Daoy (cell line): ENCODE data around the gene BCL2A1. TPM values are rescaled to one million over a fixed set of nuclear protein-coding genes. Genes with fewer than 3 reads are reported as not detected.
"Not testable (repeated sequence)": the region's sequence is repeated elsewhere in the genome, so short reads cannot be mapped to it uniquely, and the experiment has no call there.

ENCODE experiments used
- DNase-seq: peaks from one replicate; pipeline ENCODE4 v3.0.0-alpha.2; 2015; ENCODE audit warnings: low read depth
- total RNA-seq: library from RNA; depleted of rRNA; stranded (reverse); fragments of >200 nt; shearing (Covaris generic); gene quantifications from 2 replicates; pipeline ENCODE4 v1.2.3, GENCODE V29; 2014

Gene BCL2A1
- total RNA-seq, 1 experiment from 2014 or later: 10.1 TPM

GRCh38 chr15:79989183-79989582, 18.2 kb upstream of the BCL2A1 start:
- no peak for DNase-seq

DNA sequence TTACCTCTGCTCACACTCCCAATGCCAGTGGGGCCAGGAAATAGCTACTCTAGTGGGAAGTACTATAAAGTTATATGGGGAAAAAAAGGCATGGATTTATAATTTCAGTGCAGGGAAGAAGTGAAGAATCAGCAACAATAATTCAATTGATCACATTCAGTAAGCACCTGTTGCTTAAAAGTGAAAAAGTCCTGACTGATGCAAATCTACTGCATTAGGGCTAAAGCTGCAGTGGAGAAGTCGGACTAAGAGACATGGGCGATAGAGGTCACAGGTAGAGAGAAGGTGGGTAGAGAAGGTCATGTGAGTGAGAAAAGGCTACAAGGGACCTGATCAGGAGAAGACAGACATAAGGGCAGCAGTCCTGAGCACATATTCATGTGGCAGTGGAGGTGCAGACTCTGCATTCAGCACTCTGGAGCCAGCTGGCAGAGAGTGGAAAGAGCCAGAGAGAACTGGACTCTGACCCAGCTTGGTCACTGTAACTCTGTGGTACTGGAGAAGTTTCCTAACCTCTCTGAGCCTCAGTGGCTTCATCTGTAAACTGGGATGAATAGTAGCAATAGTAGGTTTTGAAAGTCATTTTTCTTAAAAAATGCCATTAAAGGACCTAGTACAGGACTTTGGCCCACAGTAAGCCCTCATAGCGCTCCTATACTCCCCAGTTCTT, 17.6 kb upstream of the BCL2A1 start:
- DNase-seq: no peak

GRCh38 chr15:79987969-79988368, 17.0 kb upstream of the BCL2A1 start:
- DNase-seq: no peak

- DNase-seq: no peak
Observed at GRCh38 chr15:79987569-79987955, 16.6 kb upstream of the BCL2A1 start.

DNA sequence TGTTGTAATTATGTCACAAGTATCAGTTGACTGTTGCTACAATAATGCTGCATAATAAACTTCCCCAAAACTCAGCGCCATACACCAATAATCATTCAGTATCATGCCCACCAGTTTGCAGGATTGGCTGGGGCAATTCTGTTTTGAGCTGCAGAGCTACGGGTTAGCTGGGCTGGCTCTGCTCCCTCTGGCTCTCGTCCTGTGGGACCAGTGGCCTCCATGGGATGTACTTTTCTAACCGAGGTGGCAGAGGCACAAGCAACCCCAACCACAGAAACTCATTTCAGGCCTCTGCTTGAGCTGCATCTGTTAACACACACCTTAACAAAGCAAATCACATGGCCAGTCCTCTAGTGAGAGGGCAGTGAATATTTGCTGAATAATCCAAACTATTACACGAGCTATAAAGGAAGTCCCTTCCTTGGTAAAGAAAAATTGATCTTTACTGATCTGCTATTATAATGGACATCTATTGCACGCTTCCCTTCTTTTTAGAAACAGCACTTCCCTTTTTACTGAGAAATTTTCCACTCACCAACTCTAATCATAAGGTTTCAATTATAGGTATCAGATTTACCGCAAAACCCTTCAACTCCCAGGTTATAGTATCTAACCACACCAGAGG, 10.9 kb upstream of the BCL2A1 start:
- no peak for DNase-seq

- DNase-seq: no peak
Observed at GRCh38 chr15:79978655-79979514, 7.9 kb upstream of the BCL2A1 start.

DNA sequence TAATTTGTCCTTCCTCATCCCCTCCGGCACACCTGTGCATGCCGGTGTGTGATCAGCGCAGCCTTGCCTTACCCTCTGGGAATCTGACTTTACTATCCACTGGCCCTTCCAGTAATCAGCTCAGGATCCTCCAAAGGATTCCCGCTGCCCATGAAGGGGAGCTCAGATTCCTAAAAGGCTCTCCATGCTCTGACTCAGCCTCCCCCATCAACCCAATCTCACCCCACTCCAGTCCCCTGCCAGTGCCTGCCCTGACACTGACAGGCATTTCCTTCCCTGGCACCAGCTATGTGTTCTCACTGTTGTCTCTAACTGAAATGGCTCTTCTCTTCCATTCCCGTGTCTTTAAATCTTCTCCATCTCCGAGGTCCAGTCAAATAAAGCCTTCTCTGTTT, 7.3 kb upstream of the BCL2A1 start:
- DNase-seq: no peak

DNA sequence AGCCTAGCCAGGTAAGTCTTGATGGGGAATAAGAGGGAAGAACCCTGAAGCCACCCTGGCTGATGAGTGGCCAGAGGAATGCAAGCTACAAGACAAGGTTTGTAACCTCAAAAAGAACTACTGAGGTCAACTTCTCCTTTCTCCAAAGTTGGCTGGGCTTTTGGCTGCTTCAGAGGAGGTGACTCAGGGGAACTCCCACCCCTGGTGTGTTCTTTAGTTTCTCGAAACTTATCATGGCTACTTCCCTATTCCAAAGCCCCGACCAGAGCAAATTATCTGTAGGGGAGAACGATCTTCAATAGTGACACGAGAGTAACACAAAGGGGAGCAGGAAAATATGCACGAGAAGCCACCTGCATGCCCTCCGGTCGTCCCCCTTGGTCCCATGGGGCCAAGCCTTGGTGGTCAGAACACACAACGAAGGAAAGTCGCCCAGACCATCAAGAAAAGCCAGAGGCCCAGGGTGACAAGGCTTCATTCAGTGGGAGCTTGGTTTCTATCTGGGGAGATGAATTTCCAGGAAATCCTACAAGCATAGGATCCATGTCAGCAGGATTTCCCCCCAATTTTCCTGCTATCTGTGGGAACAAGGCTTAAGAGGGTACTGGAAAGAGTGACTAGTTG, 6.5 kb upstream of the BCL2A1 start:
- no peak for DNase-seq

DNA sequence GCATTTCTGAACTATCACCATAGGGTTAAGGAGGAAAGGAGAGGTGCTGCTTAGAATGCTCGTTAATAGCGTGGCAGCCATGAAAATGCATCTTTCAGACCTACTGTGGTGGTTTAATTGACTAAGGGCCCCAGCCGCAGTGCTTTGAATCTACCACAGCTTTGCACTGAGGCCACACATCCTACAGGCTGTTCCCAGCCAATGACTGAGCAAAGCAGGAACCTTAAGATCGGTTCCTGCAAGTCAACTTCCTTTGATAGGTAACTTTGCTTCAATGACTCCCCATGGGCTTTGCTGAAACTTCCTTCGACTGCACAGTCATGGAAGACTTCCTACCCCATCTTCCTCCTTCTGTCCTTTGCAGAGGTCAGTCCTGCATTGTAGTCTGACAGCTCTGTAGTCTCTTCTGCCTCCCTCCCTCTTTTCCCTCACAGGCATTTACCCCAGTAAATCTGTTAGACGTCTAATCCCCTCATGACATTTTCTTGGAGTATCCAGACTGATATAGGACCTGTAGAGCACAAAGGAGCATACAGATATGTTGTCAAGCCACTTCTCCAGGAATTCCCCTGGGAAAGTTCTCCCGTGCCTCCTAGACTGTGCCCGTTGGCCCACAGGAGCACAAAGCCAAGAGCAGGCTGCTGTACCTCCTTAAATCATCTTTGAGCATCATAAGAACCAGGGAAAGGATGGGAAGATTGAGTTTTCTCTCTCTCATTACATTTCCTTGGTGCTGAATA, 2.6 kb upstream of the BCL2A1 start:
- no peak for DNase-seq

DNA sequence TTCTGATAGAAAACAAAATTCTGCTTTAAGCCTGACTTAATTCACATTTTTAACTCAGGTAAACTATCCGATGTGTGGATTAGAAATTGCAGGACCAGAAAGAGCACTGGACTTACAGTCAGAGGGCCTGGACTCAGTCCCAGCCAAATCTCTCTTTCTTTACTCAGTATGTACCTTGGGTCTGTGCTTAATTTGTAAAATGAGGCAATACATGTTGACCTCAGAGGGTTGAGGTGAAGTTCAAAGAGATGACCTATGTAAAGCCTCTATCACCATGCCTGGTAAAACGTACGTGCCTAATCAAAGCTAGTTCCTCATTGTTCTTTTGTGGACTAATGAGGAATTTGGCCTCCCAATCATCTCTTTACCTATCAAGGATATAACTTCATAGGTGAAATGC, 1.9 kb upstream of the BCL2A1 start:
- DNase-seq: no peak

GRCh38 chr15:79970181-79970580, 815 bp downstream of the BCL2A1 start:
- DNase-seq: no peak

DNA sequence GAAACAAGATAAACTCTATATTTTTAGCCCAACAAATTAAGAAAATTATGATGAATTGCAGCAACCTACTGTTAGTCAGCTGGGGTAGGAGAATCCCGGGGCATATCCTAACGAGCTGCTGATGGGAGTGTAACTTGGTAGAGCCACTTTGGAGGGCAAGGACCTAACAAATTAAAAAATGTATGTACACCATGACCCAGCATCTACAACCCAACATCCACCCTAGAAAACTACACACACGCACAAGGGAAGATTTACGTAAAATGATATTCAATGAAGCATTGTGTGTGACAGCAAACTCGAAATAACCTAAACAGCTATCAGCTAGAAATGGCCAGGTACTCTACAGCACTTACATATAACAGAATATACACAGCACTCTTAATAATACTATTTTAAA, 1.9 kb downstream of the BCL2A1 start:
- no peak for DNase-seq

GRCh38 chr15:79967298-79968182, 3.5 kb downstream of the BCL2A1 start:
- DNase-seq: peak; percentile 20

DNA sequence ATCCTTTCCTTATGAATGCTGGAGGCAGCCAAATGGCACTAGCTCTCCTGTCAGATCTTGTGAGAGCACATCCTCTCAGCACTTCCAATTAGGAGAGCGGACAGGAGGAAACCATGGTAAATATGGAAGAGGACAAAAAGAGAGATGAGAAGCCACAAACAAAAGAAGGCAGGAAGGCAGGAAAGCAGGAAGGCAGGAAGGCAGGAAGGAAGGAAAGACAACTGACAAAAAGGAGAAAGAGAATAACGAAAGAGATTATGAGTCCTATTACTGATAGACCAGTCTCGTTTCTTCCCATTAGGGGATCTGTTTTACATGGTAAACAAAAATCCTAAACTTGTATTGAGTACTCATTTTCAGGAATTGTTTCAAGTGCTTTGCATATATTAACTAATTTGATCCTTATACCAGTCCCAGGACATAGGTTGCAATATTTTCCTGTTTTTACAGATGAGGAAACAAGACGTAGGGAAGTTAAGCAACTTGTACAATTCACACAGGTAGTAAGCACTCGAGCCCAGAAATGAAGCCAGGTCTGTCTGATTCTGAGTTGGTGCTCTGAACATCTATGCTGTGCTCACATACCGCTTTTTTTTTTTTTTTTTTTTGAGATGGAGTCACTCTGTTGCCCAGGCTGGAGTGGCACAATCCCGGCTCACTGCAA, 4.2 kb downstream of the BCL2A1 start:
- DNase-seq: no peak

DNA sequence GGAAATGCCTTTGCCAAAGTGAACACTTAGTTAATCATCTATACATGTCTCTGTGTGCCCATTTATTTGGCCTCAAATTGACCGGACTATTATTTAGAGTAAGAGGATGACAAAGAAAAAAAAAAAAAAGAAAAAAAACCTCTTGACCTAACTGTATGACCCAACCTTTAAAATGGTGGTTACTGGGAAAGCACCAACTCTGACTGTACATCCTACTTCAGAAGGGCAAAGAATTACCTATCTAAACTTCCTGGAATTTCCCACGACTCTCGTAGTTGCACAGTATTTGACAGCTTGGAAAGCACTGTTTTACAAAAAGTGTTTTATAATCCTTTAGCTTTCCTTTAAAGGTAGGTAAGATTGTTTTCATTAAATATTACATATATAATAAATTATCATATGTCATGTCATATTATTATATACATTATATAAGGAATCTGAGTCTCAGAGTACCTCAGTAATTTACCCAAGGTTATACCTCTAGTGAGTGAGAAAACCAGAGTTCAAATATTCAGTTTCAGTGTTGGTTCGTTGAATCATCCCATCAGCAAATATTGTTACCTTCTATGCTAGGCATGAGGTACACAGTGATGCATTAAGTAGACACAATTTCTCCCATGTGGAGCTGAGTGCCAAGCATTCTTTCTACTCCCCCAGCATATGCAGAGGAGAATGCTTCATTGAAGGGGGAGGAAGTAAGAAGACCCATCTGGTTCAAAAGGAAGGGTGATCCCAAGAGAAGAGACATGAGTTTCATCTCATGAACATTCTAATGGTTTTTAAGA, 5.0 kb downstream of the BCL2A1 start:
- peak; percentile 58 for DNase-seq

DNA sequence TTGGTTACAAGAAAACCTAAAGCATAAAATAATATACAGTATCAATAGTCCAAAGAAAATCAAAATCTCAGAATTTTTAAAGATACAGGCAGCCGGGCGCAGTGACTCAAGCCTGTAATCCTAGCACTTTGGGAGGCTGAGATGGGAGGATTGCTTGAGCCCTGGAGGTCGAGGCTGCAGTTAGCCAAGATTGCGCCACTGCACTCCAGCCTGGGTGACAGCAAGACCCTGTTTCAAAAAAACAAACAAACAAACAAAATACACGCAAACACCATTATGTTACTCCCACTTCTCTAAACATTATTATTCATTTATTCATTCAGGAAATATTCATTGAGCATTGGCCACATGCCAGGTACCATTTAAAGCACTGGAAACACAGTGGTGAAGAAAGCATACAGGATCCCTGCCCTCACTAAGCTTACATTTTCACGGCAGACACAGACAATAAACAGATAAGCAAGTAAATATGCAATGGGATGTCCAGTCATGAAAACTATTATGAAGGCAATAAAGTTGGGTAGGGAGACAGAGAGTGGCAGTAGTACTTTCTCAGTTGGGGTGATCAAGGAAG, 6.7 kb downstream of the BCL2A1 start:
- no peak for DNase-seq

GRCh38 chr15:79962921-79963320, 8.1 kb downstream of the BCL2A1 start:
- DNase-seq: not testable (repeated sequence)

- DNase-seq: no peak
Observed at GRCh38 chr15:79962178-79962577, 8.8 kb downstream of the BCL2A1 start.
